GM12892 (cell line): Measurements from ENCODE around the gene APOC3.

Source experiments
- POLR2A ChIP-seq: IDR thresholded peaks from 2 replicates; pipeline ENCODE4 v1.6.1; 2011; ENCODE audit warnings: low read depth, low read length, control low read depth
- POLR2AphosphoS5 ChIP-seq: IDR thresholded peaks from 2 replicates; pipeline ENCODE4 v1.6.1; 2011; ENCODE audit warnings: low read depth, low read length, control low read depth
- TAF1 ChIP-seq: IDR thresholded peaks from 2 replicates; pipeline ENCODE4 v1.6.1; 2011; ENCODE audit warnings: low read depth, mild to moderate bottlenecking, control low read depth, low read length, borderline replicate concordance

GRCh38 chr11:116792144-116792868, 37.4 kb upstream of the APOC3 start:
- TF ChIP-seq TAF1, result no peak
- TF ChIP-seq POLR2A, result no peak
- no peak for TF ChIP-seq POLR2AphosphoS5
